AG10803 (cell line): ENCODE measurements around the gene GJA3.

ENCODE experiments used
- DNase-seq: peaks from one replicate; pipeline ENCODE4 v3.0.0; 2010; ENCODE audit warnings: low read depth
- H3K4me3 ChIP-seq: 2 replicates; pipeline ENCODE4 v1.5.1; 2011; ENCODE audit warnings: mild to moderate bottlenecking, low read length, control low read depth
- CTCF ChIP-seq: conservative IDR thresholded peaks from 2 replicates; pipeline ENCODE4 v1.5.1; 2011; ENCODE audit warnings: mild to moderate bottlenecking, low read length, control low read depth, inconsistent platforms

The GJA3 gene

GRCh38 chr13:20160306-20161274 lies at the start of gene GJA3:
Gene GJA3, minus strand, starts transcription at chr13:20161052. Its CDS starts 17,764 bp downstream, at chr13:20143288.
- DNase-seq = peak; percentile 4
- TF ChIP-seq CTCF = no peak
- peak within 1 kb of the TSS; percentile 47 for H3K4me3 ChIP-seq

- H3K4me3 ChIP-seq = no peak overlapping the region
- TF ChIP-seq CTCF = no peak
- DNase-seq = no peak
Measured at GRCh38 chr13:20209948-20210347, 49.1 kb upstream of the GJA3 start.

- TF ChIP-seq CTCF = no peak
- DNase-seq = no peak
- H3K4me3 ChIP-seq = no peak overlapping the region
Measured at GRCh38 chr13:20206698-20207235, 45.9 kb upstream of the GJA3 start.

- H3K4me3 ChIP-seq = no peak overlapping the region
- DNase-seq = no peak
- no peak for TF ChIP-seq CTCF
Measured at GRCh38 chr13:20206065-20206697, 45.3 kb upstream of the GJA3 start.

GRCh38 chr13:20198781-20199180 lies 37.9 kb upstream of the GJA3 start:
- TF ChIP-seq CTCF = no peak
- no peak overlapping the region for H3K4me3 ChIP-seq
- DNase-seq = no peak

- peak; percentile 81 for TF ChIP-seq CTCF
- DNase-seq = peak; percentile 42
- H3K4me3 ChIP-seq = no peak overlapping the region
Measured at GRCh38 chr13:20197361-20197834, 36.5 kb upstream of the GJA3 start.
